Ascending aorta (tissue), 2 donors: ENCODE data around the gene PRODH2. TPM values are rescaled to one million over a fixed set of nuclear protein-coding genes. Genes with fewer than 3 reads are reported as not detected.

Experiments used
- DNase-seq, 2 donors: peaks; one replicate each; pipeline ENCODE4 v3.0.0-alpha.2; 2019; ENCODE audit warnings: low spot score in 2 of 2
- H3K27ac ChIP-seq, 2 donors: fragments of 200-600 bp; sonication (generic); one replicate each; pipeline ENCODE4 v1.5.1; 2016 to 2017; ENCODE audit warnings: mild to moderate bottlenecking in 1 of 2
- H3K27me3 ChIP-seq: fragments of 200-600 bp; sonication (generic); one replicate; pipeline ENCODE4 v1.5.1; 2017
- H3K36me3 ChIP-seq, 2 donors: fragments of 200-600 bp; sonication (generic); one replicate each; pipeline ENCODE4 v1.5.1; 2016
- H3K4me1 ChIP-seq, 2 donors: fragments of 200-600 bp; sonication (generic); one replicate each; pipeline ENCODE4 v1.5.1; 2016 to 2017; ENCODE audit warnings: mild to moderate bottlenecking in 1 of 2
- H3K4me3 ChIP-seq, 2 donors: fragments of 200-600 bp; sonication (generic); one replicate each; pipeline ENCODE4 v1.5.1; 2016 to 2017; ENCODE audit warnings: mild to moderate bottlenecking in 1 of 2
- H3K9me3 ChIP-seq, 2 donors: fragments of 200-600 bp; sonication (generic); one replicate each; pipeline ENCODE4 v1.5.1; 2016
- intact Hi-C: fragments of 100-400 bp; cut with DNase I; formaldehyde crosslinking; loops from one replicate; pipeline ENCODE4 v1.15.1; 2023
- total RNA-seq: library from RNA; depleted of rRNA; stranded (reverse); fragments of >200 nt; gene quantifications from one replicate; pipeline ENCODE4 v1.1.0, GENCODE V29; 2016
- TF ChIP-seq, protein P1 (sequence below), 3 experiments: fragments of 200-600 bp in 2 of 3; fragments of 450-650 bp in 1 of 3; sonication (generic) in 2 of 3; IDR thresholded peaks; one replicate each; pipeline ENCODE4 v1.5.1; 2016 to 2019; ENCODE audit warnings: antibody characterized with exemption in 3 of 3, mild to moderate bottlenecking in 1 of 3, moderate library complexity in 1 of 3

Gene PRODH2
- total RNA-seq, 1 donor from 2014 or later: not detected

DNA sequence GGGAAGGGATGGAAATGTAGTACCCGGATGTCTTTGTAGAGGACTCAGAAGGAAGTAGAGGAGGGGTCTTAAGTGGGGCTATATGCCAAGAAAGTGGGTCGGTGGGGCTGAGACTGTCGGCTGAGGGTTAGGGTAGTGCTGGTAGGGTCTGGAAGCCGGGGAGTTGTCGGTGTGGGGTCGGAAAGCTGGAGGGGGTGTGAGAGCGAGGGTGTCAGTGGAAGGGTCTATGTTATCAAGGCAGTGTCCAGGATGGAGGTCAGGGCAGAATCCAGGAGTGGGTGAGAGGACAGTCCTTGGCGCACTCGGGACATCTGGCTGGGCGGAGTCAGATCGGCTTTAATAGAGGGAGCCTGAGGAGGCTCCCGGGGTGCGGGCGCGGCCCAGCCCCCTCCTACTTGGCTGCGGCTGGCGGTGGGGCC is 57.5 kb downstream of the PRODH2 start:
- H3K4me1 ChIP-seq: peaks cover 7 to 24% of the 10 kb centered on the region in 2 donors
- no peaks in the 10 kb centered on the region for H3K27me3 ChIP-seq
- H3K36me3 ChIP-seq: peaks cover 18 to 24% of the 10 kb centered on the region in 2 donors
- H3K9me3 ChIP-seq: no peaks in the 10 kb centered on the region
- H3K27ac ChIP-seq: peak overlapping the region; percentile 99
- no peak for DNase-seq
- H3K4me3 ChIP-seq: peak overlapping the region; percentile 53 to 85
- intact Hi-C loops: loop anchor here (5.0 kb wide), 4 partner anchors 112 to 397 kb away; partner anchors contain the start of genes APLP1, COX7A1, ETV2 and RBM42
- TF ChIP-seq, protein P1, sequence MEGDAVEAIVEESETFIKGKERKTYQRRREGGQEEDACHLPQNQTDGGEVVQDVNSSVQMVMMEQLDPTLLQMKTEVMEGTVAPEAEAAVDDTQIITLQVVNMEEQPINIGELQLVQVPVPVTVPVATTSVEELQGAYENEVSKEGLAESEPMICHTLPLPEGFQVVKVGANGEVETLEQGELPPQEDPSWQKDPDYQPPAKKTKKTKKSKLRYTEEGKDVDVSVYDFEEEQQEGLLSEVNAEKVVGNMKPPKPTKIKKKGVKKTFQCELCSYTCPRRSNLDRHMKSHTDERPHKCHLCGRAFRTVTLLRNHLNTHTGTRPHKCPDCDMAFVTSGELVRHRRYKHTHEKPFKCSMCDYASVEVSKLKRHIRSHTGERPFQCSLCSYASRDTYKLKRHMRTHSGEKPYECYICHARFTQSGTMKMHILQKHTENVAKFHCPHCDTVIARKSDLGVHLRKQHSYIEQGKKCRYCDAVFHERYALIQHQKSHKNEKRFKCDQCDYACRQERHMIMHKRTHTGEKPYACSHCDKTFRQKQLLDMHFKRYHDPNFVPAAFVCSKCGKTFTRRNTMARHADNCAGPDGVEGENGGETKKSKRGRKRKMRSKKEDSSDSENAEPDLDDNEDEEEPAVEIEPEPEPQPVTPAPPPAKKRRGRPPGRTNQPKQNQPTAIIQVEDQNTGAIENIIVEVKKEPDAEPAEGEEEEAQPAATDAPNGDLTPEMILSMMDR (IDR thresholded peaks at IDR 0.05): no peak

DNA sequence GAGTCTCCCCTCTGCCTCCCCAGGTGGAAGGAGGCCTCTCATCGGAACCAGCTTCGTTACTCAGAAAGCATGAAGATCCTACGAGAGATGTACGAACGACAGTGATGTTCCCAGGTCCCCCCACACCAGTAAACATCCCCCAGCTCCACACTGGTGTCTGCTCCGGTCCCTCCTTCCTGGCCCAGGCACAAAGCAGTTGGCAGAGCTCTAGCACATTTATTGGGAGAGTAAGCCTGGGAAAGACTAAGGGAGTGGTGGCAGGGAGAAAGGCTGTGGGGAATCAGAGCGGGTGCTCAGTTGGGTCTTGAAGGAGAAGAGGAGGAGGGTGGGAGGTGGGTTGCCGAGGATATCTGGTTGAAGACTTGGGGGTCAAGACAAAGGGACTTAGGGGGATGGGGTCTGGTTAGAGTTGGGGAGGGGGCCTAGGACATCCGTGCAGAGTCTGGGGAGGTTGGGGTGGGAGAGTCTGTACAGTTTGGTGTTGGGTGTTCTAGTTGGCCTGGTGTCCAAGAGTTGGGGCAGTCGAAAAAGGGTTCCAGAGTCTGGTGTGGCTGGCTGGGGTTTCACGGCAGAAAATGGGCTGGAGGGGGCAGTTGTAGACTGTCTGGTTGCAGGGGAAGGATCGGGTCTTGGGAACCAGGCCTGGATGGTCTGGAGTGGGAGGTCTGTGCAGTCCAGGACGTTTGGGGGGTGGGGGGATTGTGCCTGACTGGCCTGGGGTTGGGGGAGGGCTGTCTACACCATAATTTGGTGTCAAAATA is 58.1 kb downstream of the PRODH2 start:
- DNase-seq: no peak
- Histone ChIP-seq H3K36me3 (peaks cover 18 to 24% of the 10 kb centered on the region in 2 donors), H3K4me3 (peak overlapping the region; percentile 53 to 85), H3K4me1 (peaks cover 7 to 27% of the 10 kb centered on the region in 2 donors), H3K9me3 (no peaks in the 10 kb centered on the region), H3K27ac (peak overlapping the region; percentile 99), H3K27me3 (no peaks in the 10 kb centered on the region)
- intact Hi-C loops: loop anchor here (5.0 kb wide), 4 partner anchors 112 to 398 kb away; partner anchors contain the start of genes APLP1, COX7A1, ETV2 and RBM42
- TF ChIP-seq, protein P1 (IDR thresholded peaks at IDR 0.05): no peak

- TF ChIP-seq, protein P1 (IDR thresholded peaks at IDR 0.05): no peak
- H3K4me1 ChIP-seq: peaks cover 7 to 30% of the 10 kb centered on the region in 2 donors
- H3K36me3 ChIP-seq: peaks cover 18 to 24% of the 10 kb centered on the region in 2 donors
- no peak overlapping the region for H3K4me3 ChIP-seq
- intact Hi-C loops: no loop called here
- no peak for DNase-seq
- peak overlapping the region; percentile 99 for H3K27ac ChIP-seq
- H3K9me3 ChIP-seq: no peaks in the 10 kb centered on the region
- no peaks in the 10 kb centered on the region for H3K27me3 ChIP-seq
These were observed 58.8 kb downstream of the PRODH2 start for GRCh38 chr19:35753634-35754369.

DNA sequence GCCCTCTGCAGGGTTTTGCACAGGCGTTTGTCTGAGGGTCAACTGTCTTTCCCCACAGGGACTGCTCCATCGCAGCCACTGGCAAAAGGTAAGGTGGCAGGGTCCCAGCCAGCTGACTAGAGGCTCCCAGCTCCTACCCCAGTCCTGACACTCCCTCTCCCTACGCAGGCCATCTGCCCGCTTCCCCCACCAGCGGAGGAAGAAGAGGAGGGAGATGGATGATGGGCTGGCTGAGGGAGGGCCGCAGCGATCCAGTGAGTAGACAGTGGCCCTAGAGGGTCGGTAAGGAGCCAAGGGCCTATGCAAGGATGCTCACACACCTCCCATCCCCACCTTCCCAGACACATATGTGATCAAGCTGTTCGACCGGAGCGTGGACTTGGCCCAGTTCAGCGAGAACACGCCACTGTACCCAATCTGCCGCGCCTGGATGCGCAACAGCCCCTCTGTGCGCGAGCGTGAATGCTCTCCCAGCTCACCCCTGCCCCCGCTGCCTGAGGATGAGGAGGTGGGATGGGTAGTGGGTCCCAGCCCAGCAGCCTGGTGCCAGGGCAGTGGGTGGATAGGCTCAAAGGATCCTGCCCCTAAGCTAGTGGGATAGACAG is 59.8 kb downstream of the PRODH2 start:
- TF ChIP-seq, protein P1 (IDR thresholded peaks at IDR 0.05): no peak
- no peak overlapping the region for H3K4me3 ChIP-seq
- peaks cover 7 to 29% of the 10 kb centered on the region in 2 donors for H3K4me1 ChIP-seq
- H3K36me3 ChIP-seq: peaks cover 18 to 24% of the 10 kb centered on the region in 2 donors
- no peaks in the 10 kb centered on the region for H3K9me3 ChIP-seq
- intact Hi-C loops: no loop called here
- H3K27ac ChIP-seq: peak overlapping the region in 1 of 2 donors; percentile 99
- DNase-seq: no peak
- H3K27me3 ChIP-seq: no peaks in the 10 kb centered on the region

DNA sequence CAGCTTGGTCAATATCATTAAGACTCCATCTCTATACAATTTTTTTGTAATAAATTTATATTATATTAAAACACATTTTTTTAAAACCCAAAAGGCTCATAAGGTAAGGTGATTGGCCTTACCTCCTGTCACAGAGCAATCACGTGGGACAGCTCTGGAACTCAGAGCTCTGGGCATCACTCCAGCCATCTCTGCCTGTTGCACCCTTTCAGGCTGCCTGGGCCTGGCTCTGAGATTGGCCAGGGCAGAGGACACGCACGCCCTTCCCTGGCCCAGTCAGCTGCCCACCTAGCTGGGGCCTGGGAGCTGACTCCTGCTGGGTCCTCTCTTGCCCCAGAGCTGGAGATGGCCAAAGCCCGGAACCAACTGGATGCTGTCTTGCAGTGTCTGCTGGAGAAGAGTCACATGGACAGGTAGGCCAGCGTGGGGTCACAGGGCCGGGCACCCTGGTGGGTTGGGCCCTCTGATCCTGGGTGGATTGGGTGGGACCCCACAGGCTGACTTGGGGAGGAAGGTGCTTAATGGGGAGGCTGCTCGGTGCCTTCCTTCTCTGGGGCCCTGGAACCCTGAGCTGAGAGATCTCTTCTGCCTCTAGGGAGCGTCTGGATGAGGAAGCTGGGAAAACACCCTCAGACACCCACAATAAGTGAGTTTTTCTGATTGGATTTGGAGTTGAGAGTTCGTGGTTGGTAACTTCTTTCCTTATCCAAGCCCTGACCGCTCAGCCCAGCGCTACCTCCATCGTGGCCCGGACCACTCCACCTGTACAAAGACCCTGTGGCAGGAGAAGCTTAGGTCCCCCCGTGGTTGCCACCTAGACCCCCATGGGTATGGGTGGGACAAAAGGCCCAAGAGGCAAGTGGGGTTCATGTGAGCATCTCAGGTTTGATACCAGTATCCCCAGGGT is 60.6 kb downstream of the PRODH2 start:
- no peak for DNase-seq
- intact Hi-C loops: no loop called here
- H3K9me3 ChIP-seq: no peaks in the 10 kb centered on the region
- H3K4me1 ChIP-seq: peaks cover 4 to 30% of the 10 kb centered on the region in 2 donors
- no peaks in the 10 kb centered on the region for H3K27me3 ChIP-seq
- H3K27ac ChIP-seq: no peak overlapping the region
- TF ChIP-seq, protein P1 (IDR thresholded peaks at IDR 0.05): no peak
- H3K4me3 ChIP-seq: no peak overlapping the region
- H3K36me3 ChIP-seq: peaks cover 18 to 24% of the 10 kb centered on the region in 2 donors
